Muscle of arm (tissue), 12 donors: ENCODE data around the gene KSR1. TPM values are rescaled to one million over a fixed set of nuclear protein-coding genes. Genes with fewer than 3 reads are reported as not detected.

Source experiments
- DNase-seq: peaks from one replicate; pipeline ENCODE4 v3.0.0-alpha.2; 2013
- polyA plus RNA-seq, 12 donors: library from polyadenylated mRNA; unstranded; fragments of 120-200 nt; gene quantifications; one replicate each; pipeline ENCODE4 v1.2.1, GENCODE V29; 2013; ENCODE audit not compliant: insufficient read length in 12 of 12

Gene KSR1
- polyA plus RNA-seq, 12 donors: 61.7 to 121 (median 95.5) TPM; not detected in 1

GRCh38 chr17:27548369-27548768 lies 92.1 kb downstream of the KSR1 start:
- DNase-seq: no peak

- DNase-seq: no peak
Observed at GRCh38 chr17:27549251-27549893, 93.1 kb downstream of the KSR1 start.

- no peak for DNase-seq
Observed at GRCh38 chr17:27550291-27550930, 94.2 kb downstream of the KSR1 start.

GRCh38 chr17:27550974-27551505 lies 94.8 kb downstream of the KSR1 start:
- DNase-seq: no peak

DNA sequence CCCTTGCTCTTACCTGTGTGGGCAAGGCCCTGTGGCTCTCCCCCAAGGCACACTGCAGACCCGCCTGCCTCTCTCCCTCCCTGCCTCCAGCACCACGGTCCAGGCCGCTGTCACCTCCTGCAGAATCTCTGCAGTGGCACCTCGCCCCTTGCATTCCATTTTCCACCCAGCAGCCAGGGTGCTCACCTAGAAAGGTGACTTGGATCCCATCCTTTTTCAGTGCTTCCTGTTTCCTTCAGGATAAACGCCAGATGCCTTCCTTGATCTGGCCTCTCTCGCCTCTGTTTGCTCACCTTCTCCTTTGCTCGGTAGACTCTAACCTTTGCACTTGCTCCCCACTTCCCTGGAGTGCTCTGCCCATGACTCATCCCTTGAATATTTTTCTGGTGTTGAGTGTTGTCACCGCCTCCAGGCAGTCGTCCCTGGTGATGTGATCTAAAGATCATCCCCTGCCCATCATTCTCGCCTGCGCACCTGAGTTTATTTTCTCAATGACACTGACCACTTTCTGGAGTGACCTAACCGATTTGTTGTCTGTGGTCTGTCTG lies 95.5 kb downstream of the KSR1 start:
- DNase-seq: no peak

GRCh38 chr17:27552276-27552732 lies 96.1 kb downstream of the KSR1 start:
- DNase-seq: no peak

GRCh38 chr17:27553019-27553511 lies 96.8 kb downstream of the KSR1 start:
- DNase-seq: no peak

DNA sequence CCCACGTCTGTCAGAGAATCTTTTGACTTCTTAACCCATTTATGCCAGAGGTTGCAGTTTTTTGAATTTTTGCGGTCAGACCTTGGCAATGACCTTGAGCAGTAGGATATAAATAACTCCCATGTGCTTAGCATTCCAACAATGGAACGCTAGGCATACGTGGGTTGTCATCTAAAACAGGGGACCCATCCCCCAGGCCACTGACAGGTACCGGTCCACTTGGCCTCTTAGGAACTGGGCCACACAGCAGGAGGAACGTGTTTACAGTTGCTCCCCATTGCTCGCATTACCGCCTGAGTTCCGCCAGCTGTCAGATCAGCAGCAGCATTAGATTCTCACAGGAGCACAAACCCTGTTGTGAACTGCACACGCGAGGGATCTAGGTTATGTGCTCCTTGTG lies 97.9 kb downstream of the KSR1 start:
- no peak for DNase-seq

DNA sequence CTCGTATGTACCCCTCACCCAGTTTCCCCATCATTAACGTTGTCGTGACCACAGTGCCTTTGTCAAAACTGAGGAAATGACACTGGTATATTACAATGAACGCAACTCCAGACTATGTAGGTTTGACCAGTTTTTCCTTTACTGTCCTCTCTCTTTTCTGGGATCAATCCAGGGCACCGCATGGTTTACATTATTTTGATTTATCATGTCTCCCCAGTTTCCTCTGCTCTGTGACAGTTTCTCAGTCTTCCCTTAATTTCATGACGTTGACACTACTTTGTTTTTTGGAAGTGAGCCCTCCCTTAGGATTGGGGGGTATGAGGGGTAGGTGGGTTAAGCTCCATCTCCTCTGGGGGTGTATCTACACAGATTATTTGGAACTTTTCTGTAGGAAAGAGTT lies 98.7 kb downstream of the KSR1 start:
- no peak for DNase-seq

DNA sequence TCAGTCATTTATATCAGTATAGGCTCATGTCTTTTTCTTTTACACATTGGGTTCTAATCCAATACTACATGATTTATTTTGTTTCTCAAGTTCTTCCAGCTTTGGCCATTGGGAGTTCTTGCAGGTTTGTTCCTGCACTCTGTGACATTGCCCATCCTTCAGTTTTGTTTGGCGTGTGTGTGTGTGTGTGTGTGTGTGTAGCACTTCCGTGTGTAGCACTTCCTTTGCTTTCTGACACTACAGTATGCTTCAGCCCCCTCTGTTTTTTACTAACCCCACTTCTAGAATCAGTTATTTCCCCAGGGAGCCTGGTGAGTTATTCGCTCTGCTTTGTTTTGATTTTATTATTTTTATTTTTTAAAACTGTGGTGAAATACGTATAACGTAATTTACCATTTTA lies 99.1 kb downstream of the KSR1 start:
- DNase-seq: no peak

- no peak for DNase-seq
Observed at GRCh38 chr17:27558341-27558740, 102.1 kb downstream of the KSR1 start.

- DNase-seq: no peak
Observed at GRCh38 chr17:27558842-27559505, 102.7 kb downstream of the KSR1 start.

DNA sequence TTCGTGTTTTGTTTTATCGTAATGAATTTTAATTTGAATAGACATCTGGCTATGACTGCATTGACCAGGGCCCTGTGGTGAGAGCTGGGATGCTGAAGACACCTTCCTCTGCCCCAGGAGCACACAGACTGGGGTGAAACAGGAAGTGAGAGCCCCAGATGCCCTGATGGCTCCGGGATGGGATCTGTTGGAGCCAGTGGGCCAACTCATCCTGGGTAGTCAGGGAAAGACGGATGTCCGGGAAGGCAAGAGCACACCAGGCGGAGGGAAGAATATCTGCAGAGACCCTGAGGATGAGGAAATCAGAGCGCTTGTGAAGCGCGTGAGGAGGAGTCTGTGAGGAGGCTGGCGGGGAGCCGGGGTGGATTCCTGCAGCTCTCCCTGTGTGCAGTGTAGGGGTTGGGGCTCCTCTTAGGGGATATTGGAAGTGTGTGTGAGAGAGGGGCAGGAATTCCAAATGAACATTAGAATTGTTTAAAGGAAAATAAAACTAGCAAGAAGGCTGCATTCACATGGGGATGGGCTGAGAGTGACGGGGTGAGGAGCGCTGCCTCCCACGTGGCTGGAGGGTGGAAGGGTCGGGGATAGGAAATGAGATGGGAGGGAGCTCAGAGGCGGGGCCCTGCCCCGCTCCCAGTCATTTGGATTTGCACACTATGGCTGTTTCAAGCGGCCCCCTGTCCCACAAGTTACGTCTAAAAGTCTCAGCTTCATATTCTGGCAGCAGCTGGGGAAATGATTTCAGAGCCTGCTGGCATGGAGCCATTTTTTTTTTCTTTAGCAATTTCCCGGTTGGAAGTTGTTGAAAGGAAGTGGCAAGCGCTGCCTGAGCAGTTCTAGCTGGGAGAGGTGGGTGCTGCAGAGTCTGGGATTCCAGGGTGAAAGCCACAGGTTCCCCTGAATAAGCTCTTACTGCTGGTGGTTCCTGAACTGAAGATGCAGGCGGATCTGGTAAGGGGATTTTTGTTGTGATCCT lies 103.5 kb downstream of the KSR1 start:
- DNase-seq: peak; percentile 90

DNA sequence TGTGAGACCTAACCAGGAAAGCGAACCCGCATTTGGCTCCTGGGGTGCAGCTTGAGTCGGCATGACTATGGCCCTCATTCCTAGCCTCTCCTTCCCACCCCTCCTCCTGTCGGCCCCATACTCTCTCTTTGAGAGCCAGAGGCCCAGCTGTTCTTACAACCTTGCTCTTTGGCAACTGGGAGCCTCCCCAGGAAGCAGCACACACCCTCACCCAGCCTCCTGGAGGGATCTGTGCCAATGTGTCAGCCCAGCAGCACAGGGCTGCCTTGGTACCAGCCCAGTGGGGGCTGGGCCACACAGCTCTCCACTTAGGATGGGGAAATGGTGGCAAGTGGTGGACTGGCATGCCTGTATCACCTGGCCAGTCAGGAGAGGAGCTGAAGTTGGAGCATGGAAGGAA lies 104.4 kb downstream of the KSR1 start:
- no peak for DNase-seq

- no peak for DNase-seq
Observed at GRCh38 chr17:27562777-27563455, 106.7 kb downstream of the KSR1 start.

DNA sequence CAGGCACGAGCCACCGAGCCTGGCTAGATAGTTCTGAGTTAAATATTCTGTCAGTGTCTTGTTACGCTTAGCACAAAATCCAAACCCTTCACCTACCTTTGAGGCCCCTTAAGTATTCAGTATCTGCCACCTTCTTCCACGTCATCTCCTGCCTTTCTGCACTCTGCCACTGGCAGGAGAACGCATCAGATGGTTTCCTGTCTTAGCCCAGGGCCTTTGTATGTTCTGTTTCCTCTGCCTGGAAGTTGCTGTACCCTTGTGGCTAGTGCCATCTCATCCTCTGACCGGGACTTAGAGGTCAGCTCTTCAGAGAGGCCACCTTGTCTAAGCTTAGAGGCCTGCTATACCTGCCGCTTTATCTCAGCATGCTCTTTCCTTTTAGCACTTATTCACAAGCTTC lies 107.3 kb downstream of the KSR1 start:
- DNase-seq: no peak

- DNase-seq: no peak
Observed at GRCh38 chr17:27564463-27564862, 108.2 kb downstream of the KSR1 start.

DNA sequence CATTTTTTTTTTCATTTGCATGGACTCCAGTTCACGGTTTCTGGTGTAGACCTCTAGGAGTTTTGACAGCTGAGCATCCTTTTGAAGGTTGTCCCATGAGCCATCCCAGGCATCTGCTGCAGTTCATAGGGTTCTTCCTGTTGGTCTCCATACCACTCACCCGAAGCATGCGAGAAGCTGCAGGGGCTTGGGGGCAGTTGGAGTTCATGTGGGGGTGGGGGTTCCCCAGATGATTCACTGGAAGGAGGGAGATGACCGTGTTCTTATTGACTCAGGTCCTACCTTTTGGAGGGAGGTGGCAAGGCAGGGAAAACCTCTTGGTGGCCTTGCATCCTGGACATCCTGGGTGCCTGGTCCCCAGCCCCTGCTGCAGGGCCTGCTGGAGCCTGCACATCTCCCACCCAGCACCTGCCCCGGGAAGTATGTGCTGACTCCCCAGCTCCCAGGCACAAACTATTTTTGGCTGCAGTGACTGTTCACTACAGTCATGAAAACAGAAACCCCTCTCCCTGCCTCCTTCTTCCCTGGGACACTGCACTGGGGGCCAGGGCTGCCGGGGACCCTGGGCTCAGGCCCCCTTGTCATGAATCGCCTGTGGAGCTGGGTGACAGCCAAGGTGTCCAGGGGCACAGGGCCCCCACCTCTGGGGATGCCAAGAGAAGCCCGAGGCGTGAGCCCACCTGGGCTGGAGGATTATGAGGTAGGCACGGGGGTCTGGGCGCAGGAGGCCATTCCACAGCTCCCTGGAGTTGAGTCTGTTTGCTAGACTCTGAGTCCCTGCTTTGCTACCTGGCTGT lies 109.8 kb downstream of the KSR1 start:
- no peak for DNase-seq

DNA sequence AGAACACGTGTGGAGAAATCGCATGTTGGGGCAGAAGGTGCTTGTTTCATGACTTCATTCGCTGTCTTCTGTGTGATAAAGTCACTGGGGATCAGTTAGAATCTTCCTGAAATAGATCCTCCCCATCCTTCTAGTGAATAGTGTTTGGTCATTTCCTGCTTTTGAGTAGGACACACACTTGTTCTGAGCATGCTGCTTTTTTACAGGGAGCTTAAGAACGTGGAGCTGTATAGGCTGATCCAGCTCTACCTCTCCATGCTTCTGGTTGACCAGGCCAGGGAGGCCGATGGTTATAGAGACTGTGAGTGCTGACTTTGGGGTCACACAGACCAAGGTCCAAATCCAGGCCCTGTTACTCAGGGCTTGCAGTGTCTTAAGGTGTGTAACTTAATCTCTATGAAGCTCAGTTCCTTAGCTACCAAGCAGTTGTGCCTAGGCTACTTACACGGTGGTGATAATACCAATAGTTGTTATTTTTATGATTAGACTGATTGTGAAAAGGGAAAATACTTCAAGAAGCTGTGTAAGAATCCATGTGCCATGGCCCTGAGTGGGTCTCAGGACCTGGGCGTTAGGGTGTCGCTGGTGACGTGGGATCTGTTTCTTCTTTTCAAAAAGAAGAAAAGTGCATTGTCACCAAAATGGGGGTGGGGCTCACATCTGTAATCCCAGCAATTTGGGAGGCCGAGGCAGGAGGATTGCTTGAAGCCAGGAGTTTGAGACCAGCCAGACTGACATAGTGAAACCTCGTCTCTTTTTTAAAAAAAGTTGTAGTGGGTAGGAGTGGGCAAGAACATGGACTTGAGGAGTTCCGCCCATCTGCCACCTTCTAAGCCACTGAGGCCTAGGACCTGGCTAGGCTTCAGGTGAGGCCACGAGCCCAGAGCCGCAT lies 110.7 kb downstream of the KSR1 start:
- DNase-seq: no peak
